ENCODE measurements around the gene ASB13. TPM values are rescaled to one million over a fixed set of nuclear protein-coding genes. Genes with fewer than 3 reads are reported as not detected.
A peak's percentile ranks its signal among the peaks of the same experiment; 100 is the strongest.

The ASB13 gene
- total RNA-seq, 1 donor from 2014 or later: 15.3 TPM

DNA sequence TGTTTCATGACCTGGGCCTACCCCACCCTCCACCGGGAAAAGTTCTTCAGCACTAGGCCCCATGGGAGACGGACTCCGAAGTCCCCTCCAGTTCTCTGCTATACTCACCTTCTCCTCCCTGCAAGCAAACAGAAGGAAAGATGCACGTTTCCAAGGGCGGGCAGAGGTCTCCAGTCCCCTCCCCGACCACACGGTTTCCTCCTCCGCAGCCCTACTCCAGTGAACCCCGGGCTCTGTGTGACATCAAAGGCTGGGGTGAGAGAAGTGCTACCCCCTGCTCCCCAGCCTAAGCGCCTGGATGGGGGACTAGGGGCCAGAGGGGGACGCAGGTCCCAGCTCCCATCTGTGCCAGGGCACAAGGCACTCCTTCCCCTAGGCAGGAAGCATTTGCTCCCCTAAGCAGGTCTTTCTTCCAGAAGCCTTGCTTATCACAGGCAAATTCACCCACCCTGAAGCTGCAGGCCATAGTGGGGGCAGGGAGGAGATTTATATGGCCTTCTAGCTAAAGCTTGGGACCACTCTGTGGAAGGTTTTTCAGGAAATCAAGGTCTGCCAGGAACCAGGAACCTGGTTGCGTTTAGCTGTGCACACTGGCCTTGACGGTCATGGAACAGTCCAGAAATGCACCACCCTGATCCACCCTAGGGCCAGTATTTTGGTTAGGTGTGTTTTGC, 52.8 kb downstream of the ASB13 start:
- peak overlapping the region; percentile 90 to 91 for H3K27ac ChIP-seq
- H3K4me1 ChIP-seq: peaks cover 26 to 70% of the 10 kb centered on the region in 2 donors

DNA sequence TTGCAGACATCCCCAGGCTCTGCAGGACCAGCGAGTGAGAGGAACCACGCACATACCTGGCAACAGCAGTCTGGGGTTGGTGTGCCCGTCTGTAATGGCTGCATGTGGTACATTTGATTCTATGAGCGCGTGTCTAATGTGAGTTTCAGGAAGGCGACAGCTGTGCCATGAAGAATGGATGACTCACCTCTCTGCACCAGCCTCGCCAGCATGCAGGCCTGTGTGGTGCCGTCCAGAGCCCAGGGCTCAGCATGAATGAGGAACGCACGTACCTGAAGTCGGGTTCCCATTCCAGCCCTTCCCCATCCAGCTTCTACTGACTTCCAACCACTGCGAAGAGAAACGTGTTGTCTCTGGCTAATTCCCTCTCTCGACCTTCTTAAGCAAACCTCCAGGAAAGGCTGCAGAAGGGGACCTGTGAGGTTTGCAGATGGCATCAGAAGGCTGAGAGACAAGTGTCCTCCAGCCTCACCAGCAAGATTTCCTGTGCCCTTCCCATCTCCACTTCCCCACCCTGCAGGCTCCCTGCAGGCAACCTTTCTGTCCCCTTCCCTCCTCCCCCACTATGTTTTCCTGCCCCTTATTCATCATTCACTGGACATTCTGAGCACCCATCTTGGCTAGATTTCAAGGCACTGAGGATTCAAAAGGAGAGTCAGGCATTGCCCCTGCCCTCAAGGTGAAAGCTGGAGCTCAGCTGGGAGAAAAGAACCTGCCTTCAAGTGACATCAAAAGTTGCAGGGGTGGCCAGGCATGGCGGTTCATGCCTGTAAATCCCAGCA, 54.3 kb downstream of the ASB13 start:
- TF ChIP-seq, protein P1, sequence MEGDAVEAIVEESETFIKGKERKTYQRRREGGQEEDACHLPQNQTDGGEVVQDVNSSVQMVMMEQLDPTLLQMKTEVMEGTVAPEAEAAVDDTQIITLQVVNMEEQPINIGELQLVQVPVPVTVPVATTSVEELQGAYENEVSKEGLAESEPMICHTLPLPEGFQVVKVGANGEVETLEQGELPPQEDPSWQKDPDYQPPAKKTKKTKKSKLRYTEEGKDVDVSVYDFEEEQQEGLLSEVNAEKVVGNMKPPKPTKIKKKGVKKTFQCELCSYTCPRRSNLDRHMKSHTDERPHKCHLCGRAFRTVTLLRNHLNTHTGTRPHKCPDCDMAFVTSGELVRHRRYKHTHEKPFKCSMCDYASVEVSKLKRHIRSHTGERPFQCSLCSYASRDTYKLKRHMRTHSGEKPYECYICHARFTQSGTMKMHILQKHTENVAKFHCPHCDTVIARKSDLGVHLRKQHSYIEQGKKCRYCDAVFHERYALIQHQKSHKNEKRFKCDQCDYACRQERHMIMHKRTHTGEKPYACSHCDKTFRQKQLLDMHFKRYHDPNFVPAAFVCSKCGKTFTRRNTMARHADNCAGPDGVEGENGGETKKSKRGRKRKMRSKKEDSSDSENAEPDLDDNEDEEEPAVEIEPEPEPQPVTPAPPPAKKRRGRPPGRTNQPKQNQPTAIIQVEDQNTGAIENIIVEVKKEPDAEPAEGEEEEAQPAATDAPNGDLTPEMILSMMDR (IDR thresholded peaks at IDR 0.05): no peak
- no peaks in the 10 kb centered on the region for H3K36me3 ChIP-seq
- peak overlapping the region; percentile 90 to 91 for H3K27ac ChIP-seq
- H3K9me3 ChIP-seq: no peaks in the 10 kb centered on the region
- DNase-seq (ENCODE audit: low spot score in 2 of 2): no peak
- intact Hi-C loops (cut with DNase I): no loop called here
- H3K4me3 ChIP-seq: no peak overlapping the region
- H3K27me3 ChIP-seq: no peaks in the 10 kb centered on the region
- peaks cover 17 to 63% of the 10 kb centered on the region in 2 donors for H3K4me1 ChIP-seq

More for the DNA sequence above, 52.8 kb downstream of the ASB13 start:
- no peaks in the 10 kb centered on the region for H3K27me3 ChIP-seq
- no peaks in the 10 kb centered on the region for H3K9me3 ChIP-seq
- TF ChIP-seq, protein P1 (IDR thresholded peaks at IDR 0.05): no peak
- intact Hi-C loops (cut with DNase I): loop anchor here (2.0 kb wide), 1 partner anchor 13 kb away; no protein-coding TSS in a partner anchor
- no peak for DNase-seq (ENCODE audit: low spot score in 2 of 2)
- H3K36me3 ChIP-seq: no peaks in the 10 kb centered on the region
- no peak overlapping the region for H3K4me3 ChIP-seq

DNA sequence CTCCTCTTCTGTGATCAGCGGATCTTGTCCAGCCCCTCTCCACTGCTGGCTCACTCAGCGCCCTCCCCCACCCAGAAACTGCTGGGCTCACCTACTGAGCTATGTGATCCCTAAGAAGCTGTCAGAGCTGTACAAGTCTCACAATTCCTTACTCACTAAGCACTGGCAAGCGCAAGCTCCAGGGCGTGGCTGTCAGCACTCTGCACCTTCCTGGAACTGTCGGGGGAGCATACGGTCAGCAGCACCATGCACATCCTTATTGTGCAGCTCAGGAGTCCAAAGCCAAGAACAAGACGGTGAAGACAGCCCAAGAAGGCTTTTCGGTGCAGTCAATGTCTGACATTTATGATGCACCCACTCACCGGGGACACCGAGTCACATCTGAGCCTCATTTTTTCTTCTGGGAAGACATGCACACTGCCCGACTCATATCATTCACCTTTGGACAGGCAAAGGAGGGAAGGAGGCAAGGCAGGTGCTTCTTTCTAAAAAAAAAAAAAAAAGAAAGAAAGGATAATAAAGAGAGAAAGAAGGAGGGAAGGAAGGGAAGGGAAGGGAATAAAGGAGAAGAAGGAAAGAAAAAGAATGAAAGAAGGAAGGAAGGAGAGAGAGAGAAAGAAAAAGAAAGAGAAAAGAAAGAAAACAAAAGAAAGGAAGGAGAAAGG, 56.3 kb downstream of the ASB13 start:
- no peak for DNase-seq (ENCODE audit: low spot score in 2 of 2)
- intact Hi-C loops (cut with DNase I): no loop called here
- H3K4me1 ChIP-seq: peaks cover 11 to 48% of the 10 kb centered on the region in 2 donors

DNA sequence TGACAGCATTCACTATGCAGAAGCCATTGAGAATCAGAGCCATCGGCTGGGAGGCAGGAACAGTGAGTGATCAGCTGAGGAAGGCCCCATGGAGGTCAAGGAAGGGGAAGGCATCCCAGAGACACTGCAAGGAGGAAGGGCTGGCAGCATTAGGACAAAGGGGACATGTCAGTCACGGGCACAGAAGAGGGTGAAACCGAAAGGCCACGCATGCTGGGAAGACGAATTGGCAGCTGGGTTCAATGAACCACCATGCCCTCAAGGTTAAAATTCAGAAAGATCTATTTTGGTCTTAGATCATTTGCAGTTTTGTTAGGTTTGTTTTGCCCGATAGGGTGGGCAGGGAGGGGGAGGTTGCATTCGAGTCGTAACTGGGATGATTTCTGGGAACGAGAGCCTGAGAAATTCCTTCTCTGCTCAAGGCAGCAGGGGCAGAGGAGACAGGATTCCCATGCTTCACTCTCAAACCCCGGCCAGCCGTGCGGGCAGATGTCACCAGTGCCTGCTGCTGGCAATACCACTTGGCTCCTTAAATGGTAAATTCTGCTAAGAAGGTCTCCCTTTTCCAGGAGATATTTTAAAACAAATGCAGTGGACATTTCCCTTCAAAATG, 57.7 kb downstream of the ASB13 start:
- H3K4me1 ChIP-seq: peaks cover 11 to 43% of the 10 kb centered on the region in 2 donors
- peak overlapping the region; percentile 82 to 91 for H3K27ac ChIP-seq
- H3K36me3 ChIP-seq: no peaks in the 10 kb centered on the region
- no peaks in the 10 kb centered on the region for H3K27me3 ChIP-seq
- no peaks in the 10 kb centered on the region for H3K9me3 ChIP-seq
- H3K4me3 ChIP-seq: no peak overlapping the region
- DNase-seq (ENCODE audit: low spot score in 2 of 2): no peak
- TF ChIP-seq, protein P1 (IDR thresholded peaks at IDR 0.05): no peak
- intact Hi-C loops (cut with DNase I): no loop called here

More for the DNA sequence above, 56.3 kb downstream of the ASB13 start:
- Histone ChIP-seq H3K36me3 (no peaks in the 10 kb centered on the region), H3K4me3 (no peak overlapping the region), H3K27ac (peak overlapping the region; percentile 82 to 91), H3K9me3 (no peaks in the 10 kb centered on the region), H3K27me3 (no peaks in the 10 kb centered on the region)
- TF ChIP-seq, protein P1 (IDR thresholded peaks at IDR 0.05): no peak

DNA sequence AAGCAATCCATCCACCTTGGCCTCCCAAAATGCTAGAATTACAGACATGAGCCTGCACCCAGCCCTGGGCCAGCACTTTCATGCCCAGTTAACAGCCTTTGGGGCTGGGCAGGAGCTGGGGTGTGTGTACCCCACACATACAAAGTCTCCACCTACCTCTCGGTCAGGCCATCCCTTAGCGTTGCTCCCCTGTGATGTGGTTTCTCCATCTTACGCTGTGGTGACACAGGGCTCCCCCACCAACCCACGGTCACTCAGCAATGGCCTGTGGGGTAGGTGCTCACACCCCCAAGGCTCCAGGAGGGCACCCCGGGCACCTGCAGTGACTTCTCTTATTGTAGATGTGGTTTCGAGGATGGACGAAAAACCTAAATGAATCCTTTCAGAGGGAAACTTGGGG, 58.8 kb downstream of the ASB13 start:
- no peaks in the 10 kb centered on the region for H3K36me3 ChIP-seq
- no peaks in the 10 kb centered on the region for H3K9me3 ChIP-seq
- no peak for DNase-seq (ENCODE audit: low spot score in 2 of 2)
- H3K4me1 ChIP-seq: peaks cover 14 to 51% of the 10 kb centered on the region in 2 donors
- H3K4me3 ChIP-seq: no peak overlapping the region
- TF ChIP-seq, protein P1 (IDR thresholded peaks at IDR 0.05): no peak
- H3K27me3 ChIP-seq: no peaks in the 10 kb centered on the region
- intact Hi-C loops (cut with DNase I): no loop called here
- H3K27ac ChIP-seq: peak overlapping the region; percentile 82 to 91

Data from ascending aorta (tissue), 2 donors.